C4-2B (cell line): ENCODE data around the gene BTBD1.

Experiments
- ZFX ChIP-seq: fragments of 450-650 bp; IDR thresholded peaks from 2 replicates; pipeline ENCODE4 v1.6.1; 2017
- TF ChIP-seq, protein P1 (sequence below): fragments of 450-650 bp; conservative IDR thresholded peaks from 2 replicates; pipeline ENCODE4 v1.5.1; 2017; ENCODE audit warnings: mild to moderate bottlenecking

DNA sequence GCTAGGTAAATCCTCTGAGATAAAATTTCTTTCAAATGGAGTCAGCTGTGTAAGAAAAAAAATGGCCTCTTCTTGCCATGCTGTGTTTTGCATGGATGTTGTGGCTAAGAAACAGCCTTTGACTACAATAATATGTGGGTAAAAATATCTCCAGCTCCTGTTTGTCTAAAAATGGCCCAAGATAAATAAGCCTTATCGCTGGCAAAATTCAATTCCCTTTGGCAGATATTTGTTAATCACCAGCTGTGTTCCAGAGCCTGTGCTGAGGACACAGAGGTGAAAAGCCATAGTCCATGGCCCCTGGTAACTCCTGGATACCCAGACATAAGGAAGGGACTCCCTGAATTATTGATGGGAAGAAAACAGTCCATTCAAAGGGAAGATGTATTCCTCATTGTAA, 96.4 kb downstream of the BTBD1 start:
- TF ChIP-seq, protein P1, sequence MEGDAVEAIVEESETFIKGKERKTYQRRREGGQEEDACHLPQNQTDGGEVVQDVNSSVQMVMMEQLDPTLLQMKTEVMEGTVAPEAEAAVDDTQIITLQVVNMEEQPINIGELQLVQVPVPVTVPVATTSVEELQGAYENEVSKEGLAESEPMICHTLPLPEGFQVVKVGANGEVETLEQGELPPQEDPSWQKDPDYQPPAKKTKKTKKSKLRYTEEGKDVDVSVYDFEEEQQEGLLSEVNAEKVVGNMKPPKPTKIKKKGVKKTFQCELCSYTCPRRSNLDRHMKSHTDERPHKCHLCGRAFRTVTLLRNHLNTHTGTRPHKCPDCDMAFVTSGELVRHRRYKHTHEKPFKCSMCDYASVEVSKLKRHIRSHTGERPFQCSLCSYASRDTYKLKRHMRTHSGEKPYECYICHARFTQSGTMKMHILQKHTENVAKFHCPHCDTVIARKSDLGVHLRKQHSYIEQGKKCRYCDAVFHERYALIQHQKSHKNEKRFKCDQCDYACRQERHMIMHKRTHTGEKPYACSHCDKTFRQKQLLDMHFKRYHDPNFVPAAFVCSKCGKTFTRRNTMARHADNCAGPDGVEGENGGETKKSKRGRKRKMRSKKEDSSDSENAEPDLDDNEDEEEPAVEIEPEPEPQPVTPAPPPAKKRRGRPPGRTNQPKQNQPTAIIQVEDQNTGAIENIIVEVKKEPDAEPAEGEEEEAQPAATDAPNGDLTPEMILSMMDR, result no peak
- no peak for TF ChIP-seq ZFX
